ENCODE data around the gene RADX. TPM values are rescaled to one million over a fixed set of nuclear protein-coding genes. Genes with fewer than 3 reads are reported as not detected.

RADX gene
- total RNA-seq, 2 donors from 2014 or later, result 0.96 to 7.9 TPM

DNA sequence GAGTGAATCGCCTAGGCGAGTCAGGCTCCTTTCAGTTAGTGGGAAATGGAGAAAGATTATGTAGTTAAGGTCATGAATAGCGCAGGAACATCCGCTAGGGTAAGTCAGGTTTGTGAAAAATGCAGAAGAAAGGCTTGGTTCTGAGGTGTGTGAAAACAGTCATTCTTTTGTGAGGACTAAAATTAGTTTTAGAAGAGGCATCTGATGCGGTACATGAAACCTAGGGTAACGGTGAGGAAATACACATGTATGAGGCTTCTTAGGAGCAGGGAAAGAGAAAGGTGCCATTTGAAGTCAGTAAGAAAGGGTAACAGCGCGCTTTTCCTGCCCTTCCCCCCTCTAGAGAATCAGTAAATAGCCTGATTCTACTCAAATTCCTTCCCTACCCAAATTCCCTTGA lies 114.2 kb downstream of the RADX start:
- no peaks in the 10 kb centered on the region for H3K9me3 ChIP-seq
- no peaks in the 10 kb centered on the region for H3K27me3 ChIP-seq (replicated peaks; ENCODE audit: insufficient read depth)
- H3K4me1 ChIP-seq (replicated peaks), result no peaks in the 10 kb centered on the region
- H3K36me3 ChIP-seq, result no peaks in the 10 kb centered on the region
- peak overlapping the region; percentile 33 to 38 for H3K4me3 ChIP-seq
- no peak for DNase-seq (ENCODE audit: low spot score)
- WGBS, result 8% methylated on average over 8 of the region's 8 CpGs
- TF ChIP-seq POLR2AphosphoS5 (IDR thresholded peaks at IDR 0.05) (no peak), POLR2A (IDR thresholded peaks at IDR 0.05) (no peak)
- TF ChIP-seq, protein P1, sequence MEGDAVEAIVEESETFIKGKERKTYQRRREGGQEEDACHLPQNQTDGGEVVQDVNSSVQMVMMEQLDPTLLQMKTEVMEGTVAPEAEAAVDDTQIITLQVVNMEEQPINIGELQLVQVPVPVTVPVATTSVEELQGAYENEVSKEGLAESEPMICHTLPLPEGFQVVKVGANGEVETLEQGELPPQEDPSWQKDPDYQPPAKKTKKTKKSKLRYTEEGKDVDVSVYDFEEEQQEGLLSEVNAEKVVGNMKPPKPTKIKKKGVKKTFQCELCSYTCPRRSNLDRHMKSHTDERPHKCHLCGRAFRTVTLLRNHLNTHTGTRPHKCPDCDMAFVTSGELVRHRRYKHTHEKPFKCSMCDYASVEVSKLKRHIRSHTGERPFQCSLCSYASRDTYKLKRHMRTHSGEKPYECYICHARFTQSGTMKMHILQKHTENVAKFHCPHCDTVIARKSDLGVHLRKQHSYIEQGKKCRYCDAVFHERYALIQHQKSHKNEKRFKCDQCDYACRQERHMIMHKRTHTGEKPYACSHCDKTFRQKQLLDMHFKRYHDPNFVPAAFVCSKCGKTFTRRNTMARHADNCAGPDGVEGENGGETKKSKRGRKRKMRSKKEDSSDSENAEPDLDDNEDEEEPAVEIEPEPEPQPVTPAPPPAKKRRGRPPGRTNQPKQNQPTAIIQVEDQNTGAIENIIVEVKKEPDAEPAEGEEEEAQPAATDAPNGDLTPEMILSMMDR (IDR thresholded peaks at IDR 0.05), result no peak
- intact Hi-C loops (cut with DNase I), result no loop called here
- H3K27ac ChIP-seq, result no peak overlapping the region

DNA sequence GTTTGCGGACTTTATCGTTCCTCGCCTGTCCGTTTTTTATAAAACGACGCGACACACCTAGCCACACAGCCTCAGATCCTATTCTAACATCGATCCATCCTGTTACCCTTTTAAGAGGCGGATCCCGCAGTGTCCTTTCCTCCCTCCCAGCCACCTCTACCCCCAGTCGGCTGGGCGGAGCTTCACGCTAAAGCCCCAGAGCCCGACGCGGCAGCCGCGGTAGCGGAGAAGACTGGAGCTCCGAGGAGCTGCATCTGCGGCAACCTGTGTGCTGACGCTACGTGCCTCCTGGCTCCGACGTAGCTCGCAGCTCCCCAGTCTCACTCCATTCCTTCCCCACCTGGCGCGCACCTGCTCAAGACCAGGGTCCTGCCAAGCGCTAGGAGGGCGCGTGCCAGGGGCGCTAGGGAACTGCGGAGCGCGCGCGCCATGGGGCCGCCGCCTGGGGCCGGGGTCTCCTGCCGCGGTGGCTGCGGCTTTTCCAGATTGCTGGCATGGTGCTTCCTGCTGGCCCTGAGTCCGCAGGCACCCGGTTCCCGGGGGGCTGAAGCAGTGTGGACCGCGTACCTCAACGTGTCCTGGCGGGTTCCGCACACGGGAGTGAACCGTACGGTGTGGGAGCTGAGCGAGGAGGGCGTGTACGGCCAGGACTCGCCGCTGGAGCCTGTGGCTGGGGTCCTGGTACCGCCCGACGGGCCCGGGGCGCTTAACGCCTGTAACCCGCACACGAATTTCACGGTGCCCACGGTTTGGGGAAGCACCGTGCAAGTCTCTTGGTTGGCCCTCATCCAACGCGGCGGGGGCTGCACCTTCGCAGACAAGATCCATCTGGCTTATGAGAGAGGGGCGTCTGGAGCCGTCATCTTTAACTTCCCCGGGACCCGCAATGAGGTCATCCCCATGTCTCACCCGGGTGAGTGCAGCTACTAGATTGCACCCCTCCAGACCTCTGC lies 115.0 kb downstream of the RADX start, which contains the start of gene RNF128:
RNF128 (plus strand) TSS at position 217 of the 953 bp plus-strand sequence; CDS start at position 430, 213 bp downstream.
- TF ChIP-seq POLR2A (IDR thresholded peaks at IDR 0.05) (peak; percentile 46), POLR2AphosphoS5 (IDR thresholded peaks at IDR 0.05) (no peak)
- intact Hi-C loops (cut with DNase I), result no loop called here
- peak within 1 kb of the TSS in 1 of 2 donors; percentile 60 for H3K27ac ChIP-seq
- H3K4me3 ChIP-seq, result peak within 1 kb of the TSS; percentile 33 to 38
- no peaks in the 10 kb centered on the region for H3K9me3 ChIP-seq
- no peaks in the 10 kb centered on the region for H3K36me3 ChIP-seq
- no peaks in the 10 kb centered on the region for H3K4me1 ChIP-seq (replicated peaks)
- peak; percentile 43 for DNase-seq (ENCODE audit: low spot score)
- under 1% methylated on average over 51 of the region's 79 CpGs for WGBS
- H3K27me3 ChIP-seq (replicated peaks; ENCODE audit: insufficient read depth), result no peaks in the 10 kb centered on the region

DNA sequence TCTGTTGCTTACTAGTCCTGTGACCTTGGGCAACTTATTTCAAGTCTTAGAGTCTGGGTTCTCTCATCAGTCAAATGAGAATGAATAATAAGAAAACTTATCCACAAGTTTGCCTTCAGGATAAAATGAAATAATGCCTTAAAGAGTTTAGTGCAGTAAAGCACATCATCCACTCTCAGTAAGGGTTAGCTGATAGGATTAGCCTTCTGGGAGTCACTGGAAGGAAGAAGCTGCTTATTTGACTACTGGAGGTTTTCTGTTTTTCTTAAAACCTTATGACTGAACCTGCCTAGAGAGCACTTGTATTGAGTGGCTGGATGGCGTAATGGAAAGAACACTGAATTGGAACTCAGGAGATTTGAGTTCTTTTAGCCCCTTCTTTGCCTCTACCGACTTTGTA lies 116.6 kb downstream of the RADX start:
- intact Hi-C loops (cut with DNase I), result no loop called here
- no peak overlapping the region for H3K4me3 ChIP-seq
- no peaks in the 10 kb centered on the region for H3K27me3 ChIP-seq (replicated peaks; ENCODE audit: insufficient read depth)
- H3K36me3 ChIP-seq, result no peaks in the 10 kb centered on the region
- no peak for DNase-seq (ENCODE audit: low spot score)
- no peak overlapping the region for H3K27ac ChIP-seq
- TF ChIP-seq, protein P1 (IDR thresholded peaks at IDR 0.05), result no peak
- no peak for TF ChIP-seq POLR2A (IDR thresholded peaks at IDR 0.05)
- TF ChIP-seq POLR2AphosphoS5 (IDR thresholded peaks at IDR 0.05), result no peak
- WGBS, result 81% methylated on average over 2 of the region's 2 CpGs
- no peaks in the 10 kb centered on the region for H3K4me1 ChIP-seq (replicated peaks)
- no peaks in the 10 kb centered on the region for H3K9me3 ChIP-seq

MicroRNA genes within 50 kb of the gene (microRNA counts, 767-probe panel; counts per million panel counts)
- microRNA hsa-miR-548an, result 2,705 to 2,860 counts per million in 2 donors

Small RNA genes within 50 kb of the gene (microRNA-seq; reads per million reads assigned to microRNA genes)
- 0.25 reads per million for gene MIR548AN

Small RNA genes within 50 kb of the gene (small RNA-seq; reads per million reads assigned to genes)
- gene AL590808.1 (0 reads per million in 2 donors), gene MIR548AN (0 reads per million in 2 donors)

Other genes starting within 250 kb of the RADX start
- gene RNF128, start 114.7 kb downstream of the RADX start, total RNA-seq, result 10 to 100 TPM in 1 of 2 donors, 1 to 10 TPM in 1; 1.9 to 10.5 TPM
- gene TBC1D8B, start 190.7 kb downstream of the RADX start, total RNA-seq, result 10 to 100 TPM; 10.0 to 17.4 TPM

Data from prostate gland (tissue), 2 donors.